Heart left ventricle (tissue), 16 donors: ENCODE measurements around the gene CEP131. TPM values are rescaled to one million over a fixed set of nuclear protein-coding genes. Genes with fewer than 3 reads are reported as not detected.

ENCODE experiments used
- ATAC-seq, 4 donors: fragments of 200-7000 bp; cut with Tn5 transposase; one replicate each; pipeline ENCODE4 v1.9.1; 2020 to 2022; ENCODE audit warnings: moderate library complexity in 4 of 4, mild to moderate bottlenecking in 3 of 4, moderate number of reproducible peaks in 1 of 4
- DNase-seq, 5 donors: peaks; one replicate each; pipeline ENCODE4 v3.0.0-alpha.2; 2020
- H3K27ac ChIP-seq, 12 donors: fragments of 200-600 bp; sonication (generic) in 4 of 12; one replicate each; pipeline versions ENCODE4 v1.5.0 to v1.8.0; 2016 to 2022; ENCODE audit warnings: mild to moderate bottlenecking in 2 of 12
- H3K27me3 ChIP-seq, 9 donors: fragments of 200-600 bp; sonication (generic) in 2 of 9; one replicate each; pipeline versions ENCODE4 v1.5.1 to v1.8.0; 2016 to 2022; ENCODE audit warnings: mild to moderate bottlenecking in 3 of 9
- H3K36me3 ChIP-seq, 9 donors: fragments of 200-600 bp; sonication (generic) in 2 of 9; one replicate each; pipeline versions ENCODE4 v1.5.0 to v1.8.0; 2018 to 2022; ENCODE audit warnings: mild to moderate bottlenecking in 2 of 9
- H3K4me1 ChIP-seq, 12 donors: fragments of 200-600 bp; sonication (generic) in 4 of 12; one replicate each; pipeline versions ENCODE4 v1.5.0 to v1.8.0; 2016 to 2022; ENCODE audit warnings: mild to moderate bottlenecking in 3 of 12
- H3K4me3 ChIP-seq, 12 donors: fragments of 200-600 bp; sonication (generic) in 4 of 12; one replicate each; pipeline versions ENCODE4 v1.5.0 to v1.8.0; 2017 to 2022; ENCODE audit warnings: mild to moderate bottlenecking in 9 of 12, moderate library complexity in 4 of 12
- H3K9me3 ChIP-seq, 12 donors: fragments of 200-600 bp; sonication (generic) in 4 of 12; one replicate each; pipeline versions ENCODE4 v1.5.0 to v1.8.0; 2016 to 2022; ENCODE audit warnings: mild to moderate bottlenecking in 1 of 12
- CTCF ChIP-seq, 12 donors: fragments of 200-600 bp; sonication (generic) in 4 of 12; IDR thresholded peaks; one replicate each; pipeline versions ENCODE4 v1.5.0 to v1.8.0; 2018 to 2022; ENCODE audit warnings: antibody characterized with exemption in 12 of 12, mild to moderate bottlenecking in 5 of 12
- POLR2A ChIP-seq, 2 donors: fragments of 450-650 bp; IDR thresholded peaks; one replicate each; pipeline ENCODE4 v1.6.1; 2017; ENCODE audit warnings: antibody characterized with exemption in 2 of 2, mild to moderate bottlenecking in 2 of 2, moderate library complexity in 2 of 2
- WGBS, 4 donors: extraction: QIAGEN DNeasy Blood & Tissue Kit in 2 of 4; methylation state at CpG; one replicate each; pipeline versions ENCODE4 v1.1.5 to v1.1.7; 2013 to 2018; 5-methylcytosine and 5-hydroxymethylcytosine counted together
- intact Hi-C, 10 donors: fragments of 100-400 bp; cut with DNase I; formaldehyde crosslinking; loops; one replicate each; pipeline versions ENCODE4 v1.11.1 to v1.14.2; 2022
- polyA plus RNA-seq, 2 donors: library from polyadenylated mRNA; stranded (reverse); fragments of 200-250 nt; gene quantifications; one replicate each; pipeline ENCODE4 v1.2.3, GENCODE V29; 2013
- total RNA-seq, 9 donors: library from RNA; depleted of rRNA in 2 of 9; stranded (reverse); fragments of >200 nt in 2 of 9; fragmentation: NEBNext Ultra II Directional in 3 of 9; extraction: Animal tissue kit (Norgen Biotek cat#: 25700) in 3 of 9; gene quantifications; one replicate each; pipeline versions ENCODE4 v1.1.0 to v1.2.4, GENCODE V29; 2016 to 2023
- donor health status: ischemic (EF 13 %, LVEDD 7.1; RV severe dilation, severe dysfunction).
- donor health status: healthy with polysubstance abuse.
- donor health status: DM: no; HTN: yes; CAD: no.
- donor health status: DM: no; HTN: no; CAD: no.
- donor health status: ischemic (EF 25% LVEDD 6.9; RV normal size, moderate dysfunction).
- donor health status: ischemic (EF 25% LVEDD 5.7; RV mildly dilated, moderate dysfunction).
- donor health status: healthy.
- donor health status: DM: yes; HTN: yes; CAD: no.
- donor health status: ischemic (EF 35%, LVEDD 5.7; RV mildly dilated, moderate dysfunction).
- donor health status: nonischemic (EF 11% LVEDD 7.7; RV severe dilation, severe dysfunction).
- donor health status: DM: yes; HTN: yes; CAD: no.
- donor health status: PGD.
- donor health status: ischemic (EF 29% LVEDD 5.4; RV normal size, mild dysfunction).
- donor health status: nonischemic (EF 23%, LVEDD 6.1; RV moderate dilation, normal function).

Gene CEP131
- total and polyA plus RNA-seq, 11 donors: 7.0 to 15.8 (median 8.9) TPM

- peaks cover 0 to 72% (median 34%) of the 10 kb centered on the region in 9 donors for H3K36me3 ChIP-seq
- intact Hi-C loops: loop anchor here (1.0 to 10.0 kb wide), 11 partner anchors 37 to 350 kb away; partner anchors contain the start of genes BAHCC1 (in 1 of the 10) and SLC38A10 (in 1 of the 10)
Measured at GRCh38 chr17:81254955-81255717, 32.4 kb upstream of the CEP131 start.

GRCh38 chr17:81253358-81254131 is 30.8 kb upstream of the CEP131 start:
- intact Hi-C loops: loop anchor here (1.0 to 10.0 kb wide), 11 partner anchors 39 to 351 kb away; partner anchors contain the start of genes BAHCC1 (in 1 of the 10) and SLC38A10 (in 1 of the 10)
- Histone ChIP-seq H3K4me1 (peaks cover 3 to 19% (median 13%) of the 10 kb centered on the region in 12 donors), H3K27me3 (no peaks in the 10 kb centered on the region), H3K4me3 (no peak overlapping the region), H3K9me3 (no peaks in the 10 kb centered on the region), H3K27ac (no peak overlapping the region), H3K36me3 (peaks cover 0 to 67% (median 25%) of the 10 kb centered on the region in 9 donors)
- DNase-seq (peak in 1 of 5 donors; percentile 52), ATAC-seq (peak in 3 of 4 donors; percentile 33 to 45 (median 35))
- 55 to 59% (median 57%) methylated on average over 19 of the region's 19 CpGs for WGBS, 4 donors
- TF ChIP-seq POLR2A (IDR thresholded peaks at IDR 0.05): no peak
- peak; percentile 66 to 88 (median 81) for TF ChIP-seq CTCF (IDR thresholded peaks at IDR 0.05)

More at GRCh38 chr17:81254955-81255717, 32.4 kb upstream of the CEP131 start:
- H3K4me1 ChIP-seq: peaks cover 3 to 19% (median 13%) of the 10 kb centered on the region in 12 donors
- no peaks in the 10 kb centered on the region for H3K27me3 ChIP-seq
- H3K4me3 ChIP-seq: peak overlapping the region in 2 of 12 donors; percentile 3 to 8
- H3K9me3 ChIP-seq: no peaks in the 10 kb centered on the region
- peak overlapping the region in 5 of 12 donors; percentile 1 to 51 (median 11) for H3K27ac ChIP-seq
- ATAC-seq (peak; percentile 85 to 91 (median 88)), DNase-seq (peak; percentile 81 to 94 (median 88))
- 26 to 35% (median 32%) methylated on average over 30 to 35 of the region's 35 CpGs for WGBS, 4 donors
- TF ChIP-seq CTCF (IDR thresholded peaks at IDR 0.05) (peak; percentile 42 to 73 (median 61)), POLR2A (IDR thresholded peaks at IDR 0.05) (no peak)

GRCh38 chr17:81252987-81253329 is 30.2 kb upstream of the CEP131 start:
- Histone ChIP-seq H3K9me3 (no peaks in the 10 kb centered on the region), H3K27me3 (no peaks in the 10 kb centered on the region), H3K27ac (no peak overlapping the region), H3K36me3 (peaks cover 0 to 65% (median 20%) of the 10 kb centered on the region in 9 donors), H3K4me3 (no peak overlapping the region), H3K4me1 (peaks cover 3 to 19% (median 13%) of the 10 kb centered on the region in 12 donors)
- DNase-seq: no peak
- ATAC-seq: no peak
- 73 to 78% (median 78%) methylated on average over 15 of the region's 15 CpGs for WGBS, 4 donors
- intact Hi-C loops: loop anchor here (1.0 to 10.0 kb wide), 8 partner anchors 39 to 352 kb away; no protein-coding TSS in a partner anchor
- no peak for TF ChIP-seq POLR2A (IDR thresholded peaks at IDR 0.05)
- TF ChIP-seq CTCF (IDR thresholded peaks at IDR 0.05): no peak
